SKM-1 (cell line): ENCODE results near the gene SDC4.
A peak's percentile ranks its signal among the peaks of the same experiment; 100 is the strongest.

Source experiments
- DNase-seq: peaks from one replicate; lab custom pipeline; 2025; ENCODE audit not compliant: unreplicated experiment; lab: John Stamatoyannopoulos, UW

SDC4 gene

DNA sequence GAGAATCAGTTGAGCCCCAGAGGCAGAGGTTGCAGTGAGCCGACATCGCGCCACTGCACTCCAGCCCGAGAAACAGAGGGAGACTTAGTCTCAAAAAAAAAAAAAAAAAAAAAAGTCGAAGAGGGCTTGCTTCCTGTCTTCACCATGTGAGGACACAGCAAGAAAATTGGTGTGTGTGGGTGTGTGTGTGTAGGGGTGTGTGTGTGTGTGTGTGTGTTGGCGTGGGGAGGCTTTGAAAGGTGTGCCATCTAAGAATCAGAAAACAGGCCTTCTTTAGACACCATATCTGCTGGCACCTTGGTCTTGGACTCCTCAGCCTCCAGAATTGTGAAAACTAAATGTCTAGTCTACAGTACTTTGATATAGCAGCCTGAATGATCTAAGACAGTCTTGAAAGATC is 48.4 kb downstream of the SDC4 start:
- no peak for DNase-seq

DNA sequence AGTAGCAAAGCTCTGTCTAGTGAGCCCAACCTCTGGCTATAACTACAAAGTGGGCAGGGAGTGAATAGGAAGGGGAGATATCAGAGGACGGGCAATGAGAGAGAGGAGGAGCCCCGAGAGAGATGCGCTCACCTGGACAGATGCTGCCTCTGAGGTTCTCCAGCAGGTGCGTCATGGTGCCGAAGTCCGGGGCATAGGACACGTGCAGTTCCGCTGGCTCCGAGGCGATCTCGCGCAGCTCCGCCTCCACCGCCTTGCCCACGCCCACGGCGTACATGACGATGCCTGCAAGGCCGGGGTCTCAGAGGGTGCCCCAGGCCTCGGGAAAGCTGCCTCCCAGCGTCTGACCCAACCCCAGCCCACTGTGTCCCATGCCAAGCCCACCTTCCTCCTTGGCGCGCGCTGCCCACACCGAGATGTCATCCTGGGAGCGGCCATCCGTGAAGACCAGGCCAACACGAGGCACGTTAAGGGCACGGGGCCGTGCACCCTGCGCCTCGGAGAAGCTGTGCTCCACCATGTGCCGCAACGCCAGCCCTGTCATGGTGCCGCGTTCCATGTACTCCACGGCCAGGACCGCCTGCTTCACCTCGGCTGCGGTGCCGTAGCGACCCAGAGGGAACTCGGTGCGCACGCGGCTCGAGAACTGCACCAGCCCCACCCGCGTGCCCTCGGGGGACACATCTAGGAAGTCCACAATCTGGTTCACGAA is 50.3 kb downstream of the SDC4 start:
- no peak for DNase-seq

DNA sequence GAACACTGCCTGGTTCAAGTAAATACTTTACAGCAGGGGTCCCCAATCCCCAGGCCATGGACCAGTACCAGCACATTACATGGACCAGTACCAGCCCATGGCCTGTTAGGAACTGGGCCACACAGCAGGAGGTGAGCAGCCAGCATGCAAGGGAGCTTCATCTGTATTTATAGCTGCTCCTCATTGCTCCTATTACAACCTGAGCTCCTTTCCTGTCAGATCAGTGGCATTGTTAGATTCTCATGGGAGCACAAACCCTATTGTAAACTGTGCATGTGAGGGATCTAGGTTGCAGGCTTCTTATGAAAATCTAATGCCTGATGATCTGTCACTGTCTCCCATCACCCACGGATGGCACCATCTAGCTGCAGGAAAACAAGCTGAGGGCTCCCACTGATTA is 53.6 kb downstream of the SDC4 start:
- DNase-seq = no peak

DNA sequence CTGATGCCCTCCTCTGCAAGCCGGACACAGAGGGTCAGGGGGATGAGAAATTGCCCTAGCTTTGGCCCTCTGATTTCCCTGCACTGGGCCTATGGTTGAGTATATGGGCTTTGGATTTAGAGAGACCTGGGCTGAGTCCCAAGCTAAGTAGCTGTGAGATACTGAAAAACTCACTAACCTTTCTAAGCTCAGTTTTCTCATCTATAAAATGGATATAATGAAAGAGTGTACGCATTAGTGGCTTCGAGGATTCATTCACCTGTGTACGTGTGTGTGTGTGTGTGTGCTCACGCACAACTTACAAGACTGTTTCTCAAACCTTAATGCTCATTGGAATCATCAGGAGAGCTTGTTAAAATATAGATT is 54.2 kb downstream of the SDC4 start:
- no peak for DNase-seq

DNA sequence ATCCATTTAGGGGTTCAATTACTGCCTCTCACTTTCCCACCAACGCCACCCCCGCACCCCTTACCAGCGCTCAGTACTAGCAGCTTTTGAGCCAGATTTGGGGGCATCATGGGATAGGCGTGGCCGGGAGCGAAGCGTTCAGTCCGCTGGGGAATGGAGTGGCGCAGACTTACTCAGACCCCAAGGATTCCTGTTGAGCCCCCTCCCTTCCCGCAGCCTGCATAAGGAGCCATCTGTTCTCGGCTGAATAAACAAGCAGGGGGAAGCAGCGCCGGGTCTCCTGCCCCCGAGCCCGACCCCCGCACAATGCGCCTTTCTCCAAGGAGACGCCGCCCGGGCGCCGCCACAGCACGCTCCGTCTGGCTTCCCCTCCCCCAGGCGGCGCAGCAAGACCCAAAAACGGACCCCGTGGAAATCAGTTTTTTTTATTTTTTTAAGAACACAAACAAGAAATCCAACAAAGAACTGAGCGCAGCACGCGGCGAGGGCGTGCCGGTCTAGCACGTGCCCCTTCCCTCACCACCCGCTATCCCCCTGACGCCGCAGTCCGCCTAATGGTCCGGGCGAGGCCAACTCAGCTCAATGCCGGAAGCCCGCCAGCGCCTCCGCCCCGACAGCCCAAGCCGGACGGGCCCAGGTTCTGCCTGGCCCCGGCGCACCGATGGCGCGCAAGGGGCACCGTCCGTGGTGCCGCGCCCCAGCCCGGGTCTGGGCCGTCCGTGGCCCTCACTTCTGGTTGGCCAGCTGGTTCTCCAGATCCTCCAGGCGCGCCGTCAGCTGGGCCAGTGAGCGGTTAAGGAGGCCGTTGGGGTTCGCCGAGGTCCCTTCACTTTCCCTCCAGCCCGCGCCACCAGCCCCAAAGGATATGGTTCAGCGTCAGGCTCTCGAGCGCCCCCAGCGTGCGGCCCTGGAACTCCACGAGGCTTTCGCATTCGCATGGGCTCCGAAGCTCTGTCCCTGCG is 54.9 kb downstream of the SDC4 start:
- DNase-seq = peak; percentile 78

DNA sequence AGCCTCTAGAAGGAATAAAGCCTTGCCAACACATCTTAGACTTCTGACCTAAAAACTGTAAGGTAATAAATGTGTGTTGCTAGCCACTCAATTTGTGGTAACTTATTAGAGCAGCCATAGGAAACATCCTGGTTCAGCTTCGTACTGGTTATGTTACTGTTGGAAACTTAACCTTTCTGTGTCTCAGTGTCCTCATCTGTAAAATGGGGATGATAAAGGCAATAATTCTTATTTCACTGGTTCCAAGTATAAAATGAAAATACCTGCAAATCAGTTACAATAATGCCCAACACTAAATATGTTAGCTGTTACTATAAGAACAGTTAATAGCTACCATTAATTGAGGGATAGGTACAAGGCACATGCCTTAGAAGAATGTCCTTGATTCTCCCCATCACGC is 55.9 kb downstream of the SDC4 start:
- DNase-seq = no peak

DNA sequence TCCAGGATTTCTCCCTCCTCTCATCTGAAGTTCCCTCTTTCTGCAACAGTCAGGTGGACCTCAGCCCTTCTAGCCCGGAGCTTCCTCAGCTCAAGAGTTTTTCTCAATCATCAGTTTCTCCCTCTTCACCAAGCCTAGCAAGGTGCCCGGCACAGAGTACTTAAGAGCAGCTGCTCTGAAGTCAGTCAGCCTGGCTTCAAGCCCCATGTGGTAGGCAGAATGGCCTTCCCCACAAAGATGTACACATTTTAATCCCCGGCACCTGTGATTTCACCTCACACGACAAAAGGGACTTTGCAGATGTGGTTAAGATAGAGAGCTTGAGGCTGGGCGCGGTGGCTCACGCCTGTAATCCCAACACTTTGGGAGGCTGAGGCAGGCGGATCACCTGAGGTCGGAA is 56.7 kb downstream of the SDC4 start:
- DNase-seq = no peak

DNA sequence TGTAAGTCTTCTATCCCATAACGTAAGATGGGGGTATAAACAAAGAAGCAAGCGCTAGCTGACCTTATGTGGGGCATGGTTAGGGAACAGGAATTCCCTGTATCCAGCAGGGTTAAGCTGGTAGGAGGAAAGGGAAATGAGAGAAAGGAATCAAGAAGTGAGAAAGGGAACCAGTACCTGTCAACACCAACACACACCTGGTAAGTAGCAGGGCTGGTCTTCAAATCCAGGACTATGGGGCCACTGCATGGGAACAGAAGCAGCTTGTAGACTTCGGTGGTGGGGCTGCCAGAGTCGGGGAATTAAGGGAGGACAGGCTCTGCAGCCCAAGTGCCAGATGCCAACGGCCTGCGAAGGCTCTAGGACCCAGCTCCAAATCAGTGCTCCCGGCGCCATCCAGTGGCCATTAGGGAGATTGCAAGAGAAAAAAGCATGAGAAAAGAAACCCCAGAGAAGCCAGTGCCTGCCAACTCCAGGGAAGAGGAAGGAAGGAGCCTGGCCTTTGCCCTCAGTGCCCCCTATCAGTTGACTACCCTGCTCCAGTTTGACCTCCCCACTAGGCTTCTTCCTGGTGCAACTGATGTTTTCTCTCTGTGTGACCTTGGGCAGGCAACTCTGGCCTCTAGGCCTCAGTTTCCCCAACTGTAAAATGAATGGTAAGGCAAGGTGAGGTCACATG is 57.4 kb downstream of the SDC4 start:
- DNase-seq = peak; percentile 77

DNA sequence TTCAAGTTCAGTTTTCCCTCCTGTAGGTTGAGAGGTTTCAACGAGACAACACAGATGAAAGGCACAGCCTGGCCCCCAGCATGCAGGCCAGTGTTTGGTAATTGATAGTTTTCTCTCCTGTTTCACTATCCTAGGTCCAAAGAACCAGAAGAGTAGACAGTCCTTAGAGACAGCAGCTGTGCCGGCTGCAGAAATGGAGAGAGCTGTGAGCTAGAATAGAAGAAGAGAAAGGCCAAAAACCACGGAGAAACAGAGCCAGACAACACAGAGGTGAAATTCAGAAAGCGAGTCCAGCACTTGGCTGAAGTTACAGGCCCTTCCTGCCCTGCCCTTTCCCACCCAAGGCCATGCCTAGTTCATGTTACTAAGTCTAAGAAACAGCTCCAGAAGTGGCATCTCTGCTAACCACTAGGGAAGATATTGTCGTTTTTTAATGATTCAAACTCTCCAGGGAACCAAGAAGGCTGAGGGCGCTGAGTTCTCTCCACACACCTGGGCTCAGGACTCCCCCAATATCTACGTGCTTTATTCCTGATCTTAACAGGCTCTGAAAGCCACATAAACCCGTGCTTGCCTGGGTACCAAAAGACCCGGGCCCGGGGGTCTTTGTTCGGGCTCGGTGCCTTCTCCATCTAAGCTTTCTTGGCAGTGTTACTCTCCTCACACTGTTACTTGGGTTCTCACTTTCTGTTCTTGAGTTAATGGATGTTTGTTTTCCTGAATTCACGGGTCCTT is 58.1 kb downstream of the SDC4 start:
- DNase-seq = no peak

DNA sequence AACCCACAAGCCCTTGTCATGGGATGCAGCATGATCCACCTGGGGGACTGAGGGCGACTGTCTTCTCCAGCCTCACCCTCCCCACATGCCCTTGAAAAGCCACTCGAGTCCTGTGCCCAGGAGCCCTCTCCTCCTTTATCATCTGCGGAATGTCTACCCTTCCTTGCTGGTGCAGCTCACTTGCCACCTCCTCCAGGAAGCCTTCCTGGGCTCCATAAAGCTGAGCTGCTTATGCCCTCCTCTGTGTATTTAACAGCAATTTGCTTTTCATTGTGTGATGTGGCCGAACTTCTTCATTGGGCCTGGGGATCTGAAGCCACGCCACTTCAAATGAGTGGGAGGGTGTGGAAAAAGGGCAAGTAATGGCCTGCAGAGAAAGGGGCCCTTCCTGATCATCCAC is 59.4 kb downstream of the SDC4 start:
- no peak for DNase-seq

DNA sequence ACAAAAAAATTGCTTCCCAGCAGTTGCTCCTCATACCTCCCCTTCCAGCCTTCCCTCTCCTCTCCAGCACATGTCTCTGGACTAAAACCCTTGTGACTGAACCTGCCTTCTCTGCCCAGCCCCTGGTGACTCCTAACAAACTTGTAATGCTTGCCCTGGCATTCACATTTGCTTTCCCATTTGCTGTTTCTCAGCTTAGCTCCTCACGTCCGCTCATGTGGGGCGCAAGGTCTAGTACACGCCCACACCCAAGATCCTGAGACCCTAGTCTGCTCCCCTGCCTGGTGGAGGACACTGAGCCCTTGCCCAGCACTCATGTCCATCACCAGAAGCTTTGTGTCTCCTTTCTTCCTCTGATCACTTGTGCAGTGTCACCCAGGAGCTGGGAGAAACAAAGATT is 59.8 kb downstream of the SDC4 start:
- no peak for DNase-seq

DNA sequence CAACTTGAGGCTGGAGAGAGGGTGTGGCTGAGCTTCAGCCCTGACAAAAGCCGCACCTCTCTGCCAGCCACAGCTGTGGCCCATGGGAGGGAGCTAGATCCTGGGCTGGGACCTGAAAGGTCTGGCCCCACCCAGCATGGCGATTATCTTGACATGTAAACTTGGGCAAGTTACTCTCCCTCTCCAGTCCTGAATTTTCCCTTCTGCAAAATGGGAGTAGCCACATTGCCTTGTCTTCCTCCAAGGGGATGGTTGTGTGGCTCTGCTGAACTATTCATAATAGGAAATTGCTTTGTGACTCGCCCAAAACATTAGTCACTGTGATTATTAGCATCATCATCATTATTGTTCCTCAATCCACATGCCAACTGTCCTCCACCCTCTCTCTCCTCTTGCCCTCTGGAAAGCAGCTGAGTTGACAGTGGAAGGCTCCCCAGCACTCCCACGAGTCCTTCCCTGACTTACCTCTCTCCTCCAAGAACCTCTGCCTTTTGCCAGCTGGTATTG is 64.6 kb downstream of the SDC4 start:
- DNase-seq = no peak

DNA sequence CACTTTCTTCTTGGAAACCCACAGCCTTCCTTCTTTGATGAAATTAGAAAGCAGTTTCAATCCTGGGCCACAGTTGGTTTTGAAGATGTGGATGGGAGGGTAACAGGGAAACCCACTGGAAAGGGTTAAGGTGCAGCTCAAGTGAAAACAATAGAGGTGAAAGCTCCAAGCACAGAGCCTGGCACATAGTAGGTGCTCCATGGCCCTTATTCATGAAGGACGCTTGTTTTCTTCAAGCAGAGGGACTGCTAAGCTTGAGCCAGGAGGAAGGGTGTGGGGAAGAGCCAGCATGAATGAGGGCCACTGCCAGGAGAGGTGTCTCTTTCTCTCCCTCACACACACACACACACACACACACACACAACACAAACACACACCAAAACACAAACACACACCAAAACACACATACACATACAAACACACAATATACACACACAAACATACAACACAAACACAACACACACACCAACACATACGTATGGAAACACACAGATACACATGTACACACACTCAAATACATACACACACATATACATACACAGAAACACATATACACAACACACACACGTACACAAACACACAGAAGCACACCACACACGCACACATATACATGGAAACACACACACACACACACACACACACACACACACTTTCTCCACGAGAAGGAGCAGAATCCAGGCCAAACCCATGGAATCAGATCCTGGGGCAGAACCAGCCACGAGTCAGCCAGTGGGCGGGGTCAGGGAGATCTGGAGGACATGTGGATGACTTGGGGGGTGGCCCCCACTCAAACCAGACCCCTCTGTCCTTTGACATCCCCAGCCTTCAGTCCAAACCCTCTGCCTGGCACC is 65.3 kb downstream of the SDC4 start:
- DNase-seq = no peak

DNA sequence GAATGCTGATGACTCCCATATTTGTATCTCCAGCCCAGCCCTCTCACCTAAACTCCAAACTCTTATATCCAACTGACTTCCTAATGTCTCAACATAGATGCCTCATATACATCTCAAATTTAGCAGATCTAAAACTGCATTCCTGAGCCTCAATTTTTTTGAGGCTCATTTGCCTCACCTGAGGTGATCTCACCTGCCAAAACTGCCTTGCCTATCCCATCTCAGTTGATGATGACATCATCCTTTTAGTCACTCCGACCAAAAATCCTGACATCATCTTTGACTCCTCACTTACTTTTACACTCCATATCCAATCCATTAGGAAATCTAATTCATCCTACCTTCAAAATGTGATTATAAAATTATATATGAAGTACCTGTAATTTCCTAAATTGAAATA is 68.2 kb downstream of the SDC4 start:
- no peak for DNase-seq

DNA sequence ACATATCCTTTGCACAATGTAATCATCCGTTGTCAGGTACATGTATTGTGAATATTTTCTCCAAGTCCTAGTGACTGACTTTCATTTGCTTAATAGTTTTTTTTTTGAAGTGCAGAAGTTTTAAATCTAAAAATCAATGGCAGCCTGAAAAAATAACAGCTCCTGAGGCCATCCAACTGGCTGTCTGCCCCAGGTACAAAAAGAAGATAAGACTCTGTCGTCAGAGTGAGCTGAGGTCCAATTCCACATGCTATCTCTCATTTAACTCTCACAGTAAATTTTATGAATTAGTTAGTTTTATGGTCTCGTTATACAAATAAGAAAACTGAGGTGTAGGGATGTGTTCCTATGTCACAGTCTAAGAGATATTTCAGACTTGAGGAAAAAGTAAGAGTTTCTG is 72.9 kb downstream of the SDC4 start:
- no peak for DNase-seq
